ENCODE results near the gene RAD51B. TPM values are rescaled to one million over a fixed set of nuclear protein-coding genes. Genes with fewer than 3 reads are reported as not detected.
"Not testable (repeated sequence)": the region's sequence is repeated elsewhere in the genome, so short reads cannot be mapped to it uniquely, and the experiment has no call there.

Gene RAD51B
- total RNA-seq, 2 donors from 2014 or later, result 42.6 to 50.0 TPM

- H3K27ac Mint-ChIP-seq; H3K4me1 Mint-ChIP-seq (ENCODE audit: low read depth); DNase-seq; ATAC-seq (replicated peaks in 1 of 2); H3K27me3 Mint-ChIP-seq (ENCODE audit: low read depth); H3K4me3 Mint-ChIP-seq: not testable (repeated sequence)
- Mint-ChIP-seq H3K9me3 (peaks cover 8 to 11% of the 10 kb centered on the region in 2 donors), H3K36me3 (ENCODE audit: insufficient read depth in 2 of 2) (peaks cover 0 to 24% of the 10 kb centered on the region in 2 donors)
Observed at GRCh38 chr14:68434173-68434572, 614.6 kb downstream of the RAD51B start.

- not testable (repeated sequence) for ATAC-seq (replicated peaks in 1 of 2); H3K9me3 Mint-ChIP-seq; H3K4me1 Mint-ChIP-seq (ENCODE audit: low read depth); H3K4me3 Mint-ChIP-seq; H3K27ac Mint-ChIP-seq; H3K27me3 Mint-ChIP-seq (ENCODE audit: low read depth); DNase-seq
- H3K36me3 Mint-ChIP-seq (ENCODE audit: insufficient read depth in 2 of 2), result peaks cover 0 to 15% of the 10 kb centered on the region in 2 donors
Observed at GRCh38 chr14:68435631-68436030, 616.1 kb downstream of the RAD51B start.

- DNase-seq (no peak), ATAC-seq (replicated peaks in 1 of 2) (no peak)
- Mint-ChIP-seq H3K4me3 (no peak overlapping the region), H3K9me3 (peaks cover 2 to 5% of the 10 kb centered on the region in 2 donors), H3K36me3 (ENCODE audit: insufficient read depth in 2 of 2) (peaks cover 0 to 15% of the 10 kb centered on the region in 2 donors), H3K27me3 (ENCODE audit: low read depth) (no peaks in the 10 kb centered on the region), H3K4me1 (ENCODE audit: low read depth) (no peaks in the 10 kb centered on the region), H3K27ac (no peak overlapping the region)
Observed at GRCh38 chr14:68439676-68440075, 620.1 kb downstream of the RAD51B start.

- no peak for DNase-seq
- no peak overlapping the region for H3K27ac Mint-ChIP-seq
- H3K4me3 Mint-ChIP-seq, result no peak overlapping the region
- H3K9me3 Mint-ChIP-seq, result peaks cover 2 to 5% of the 10 kb centered on the region in 2 donors
- H3K4me1 Mint-ChIP-seq (ENCODE audit: low read depth), result no peaks in the 10 kb centered on the region
- ATAC-seq (replicated peaks in 1 of 2), result no peak
- H3K27me3 Mint-ChIP-seq (ENCODE audit: low read depth), result no peaks in the 10 kb centered on the region
- peaks cover 0 to 9% of the 10 kb centered on the region in 2 donors for H3K36me3 Mint-ChIP-seq (ENCODE audit: insufficient read depth in 2 of 2)
Observed at GRCh38 chr14:68440820-68441219, 621.2 kb downstream of the RAD51B start.

- peaks cover 1 to 2% of the 10 kb centered on the region in 2 donors for H3K9me3 Mint-ChIP-seq
- H3K27ac Mint-ChIP-seq, result no peak overlapping the region
- no peaks in the 10 kb centered on the region for H3K4me1 Mint-ChIP-seq (ENCODE audit: low read depth)
- H3K36me3 Mint-ChIP-seq (ENCODE audit: insufficient read depth in 2 of 2), result peaks cover 0 to 3% of the 10 kb centered on the region in 2 donors
- H3K4me3 Mint-ChIP-seq, result no peak overlapping the region
- H3K27me3 Mint-ChIP-seq (ENCODE audit: low read depth), result no peaks in the 10 kb centered on the region
- DNase-seq (no peak), ATAC-seq (replicated peaks in 1 of 2) (no peak)
Observed at GRCh38 chr14:68441542-68441941, 622.0 kb downstream of the RAD51B start.

- Mint-ChIP-seq H3K4me3 (no peak overlapping the region), H3K4me1 (ENCODE audit: low read depth) (no peaks in the 10 kb centered on the region), H3K27ac (no peak overlapping the region), H3K9me3 (no peaks in the 10 kb centered on the region), H3K27me3 (ENCODE audit: low read depth) (no peaks in the 10 kb centered on the region), H3K36me3 (ENCODE audit: insufficient read depth in 2 of 2) (no peaks in the 10 kb centered on the region)
- ATAC-seq (replicated peaks in 1 of 2) (no peak), DNase-seq (no peak)
Observed at GRCh38 chr14:68442828-68443629, 623.5 kb downstream of the RAD51B start.

- DNase-seq, result no peak
- no peaks in the 10 kb centered on the region for H3K27me3 Mint-ChIP-seq (ENCODE audit: low read depth)
- no peak overlapping the region for H3K27ac Mint-ChIP-seq
- no peaks in the 10 kb centered on the region for H3K4me1 Mint-ChIP-seq (ENCODE audit: low read depth)
- no peak for ATAC-seq (replicated peaks in 1 of 2)
- H3K9me3 Mint-ChIP-seq, result no peaks in the 10 kb centered on the region
- H3K4me3 Mint-ChIP-seq, result no peak overlapping the region
- no peaks in the 10 kb centered on the region for H3K36me3 Mint-ChIP-seq (ENCODE audit: insufficient read depth in 2 of 2)
Observed at GRCh38 chr14:68444449-68445168, 625.0 kb downstream of the RAD51B start.

- ATAC-seq (replicated peaks in 1 of 2) (no peak), DNase-seq (no peak)
- Mint-ChIP-seq H3K9me3 (no peaks in the 10 kb centered on the region), H3K27ac (no peak overlapping the region), H3K4me3 (no peak overlapping the region), H3K27me3 (ENCODE audit: low read depth) (no peaks in the 10 kb centered on the region), H3K4me1 (ENCODE audit: low read depth) (no peaks in the 10 kb centered on the region), H3K36me3 (ENCODE audit: insufficient read depth in 2 of 2) (no peaks in the 10 kb centered on the region)
Observed at GRCh38 chr14:68446243-68447040, 626.9 kb downstream of the RAD51B start.

GRCh38 chr14:68447581-68448251, 628.1 kb downstream of the RAD51B start:
- H3K36me3 Mint-ChIP-seq (ENCODE audit: insufficient read depth in 2 of 2), result no peaks in the 10 kb centered on the region
- H3K4me3 Mint-ChIP-seq, result no peak overlapping the region
- no peaks in the 10 kb centered on the region for H3K4me1 Mint-ChIP-seq (ENCODE audit: low read depth)
- no peaks in the 10 kb centered on the region for H3K9me3 Mint-ChIP-seq
- H3K27me3 Mint-ChIP-seq (ENCODE audit: low read depth), result no peaks in the 10 kb centered on the region
- no peak overlapping the region for H3K27ac Mint-ChIP-seq
- no peak for DNase-seq
- no peak for ATAC-seq (replicated peaks in 1 of 2)

- Mint-ChIP-seq H3K36me3 (ENCODE audit: insufficient read depth in 2 of 2) (no peaks in the 10 kb centered on the region), H3K9me3 (no peaks in the 10 kb centered on the region), H3K4me1 (ENCODE audit: low read depth) (no peaks in the 10 kb centered on the region), H3K27me3 (ENCODE audit: low read depth) (no peaks in the 10 kb centered on the region), H3K4me3 (no peak overlapping the region), H3K27ac (no peak overlapping the region)
- DNase-seq (no peak), ATAC-seq (replicated peaks in 1 of 2) (no peak)
Observed at GRCh38 chr14:68448252-68448902, 628.8 kb downstream of the RAD51B start.

- Mint-ChIP-seq H3K27ac (no peak overlapping the region), H3K4me1 (ENCODE audit: low read depth) (no peaks in the 10 kb centered on the region), H3K9me3 (peaks cover 0 to 2% of the 10 kb centered on the region in 2 donors), H3K36me3 (ENCODE audit: insufficient read depth in 2 of 2) (peaks cover 6% of the 10 kb centered on the region in 2 donors), H3K4me3 (no peak overlapping the region), H3K27me3 (ENCODE audit: low read depth) (no peaks in the 10 kb centered on the region)
- DNase-seq (no peak), ATAC-seq (replicated peaks in 1 of 2) (no peak)
Observed at GRCh38 chr14:68449561-68450181, 630.1 kb downstream of the RAD51B start.
